K562 (cell line): ENCODE results near the gene MTFR2. TPM values are rescaled to one million over a fixed set of nuclear protein-coding genes. Genes with fewer than 3 reads are reported as not detected.

Experiments used
- BHLHE40 ChIP-seq: IDR thresholded peaks from 2 replicates; pipeline ENCODE4 v1.6.1; 2011; ENCODE audit warnings: low read length, improper control_type of control experiment
- CBFB ChIP-seq: sonication (generic); formaldehyde crosslinking; IDR thresholded peaks from 2 replicates; pipeline ENCODE4 v1.4.0; 2020; ENCODE audit warnings: mild to moderate bottlenecking, missing genetic modification reagents
- CBX3 ChIP-seq, 2 experiments: IDR thresholded peaks; 1 replicate in 1 of 2; 2 replicates in 1 of 2; pipeline ENCODE4 v1.6.1; 2012; ENCODE audit warnings: inconsistent platforms in 2 of 2, low read length in 2 of 2, borderline replicate concordance in 1 of 2, control low read depth in 1 of 2
- CEBPZ ChIP-seq: fragments of 150-350 bp; IDR thresholded peaks from 2 replicates; pipeline ENCODE4 v1.6.1; 2014; ENCODE audit warnings: low read depth, mild to moderate bottlenecking, low read length, borderline replicate concordance
- CHCHD3 ChIP-seq: fragments of 250-450 bp; sonication (Bioruptor Pico); IDR thresholded peaks from 2 replicates; pipeline ENCODE4 v2.1.2; 2022; ENCODE audit warnings: mild to moderate bottlenecking
- DIDO1 ChIP-seq: fragments of 450-650 bp; IDR thresholded peaks from 2 replicates; pipeline ENCODE4 v1.6.1; 2016; ENCODE audit warnings: low read depth, missing biosample characterization, missing genetic modification characterization
- EZH2 ChIP-seq: IDR thresholded peaks from 2 replicates; pipeline ENCODE4 v1.6.1; 2012; ENCODE audit warnings: low read depth, mild to moderate bottlenecking, inconsistent platforms, low read length, borderline replicate concordance
- FOSL1 ChIP-seq: fragments of 200-800 bp; sonication (Bioruptor generic); conservative IDR thresholded peaks from 2 replicates; pipeline ENCODE4 v1.6.1; 2016; ENCODE audit warnings: missing genetic modification characterization, missing compliant biosample characterization
- GATAD2A ChIP-seq: fragments of 450-650 bp; IDR thresholded peaks from 2 replicates; pipeline ENCODE4 v1.6.1; 2017
- MCM7 ChIP-seq, 2 experiments: fragments of 450-650 bp; IDR thresholded peaks; 2 replicates each; pipeline ENCODE4 v1.6.1; 2016 to 2018
- PATZ1 ChIP-seq: fragments of 250-450 bp; sonication (Bioruptor Pico); IDR thresholded peaks from 2 replicates; pipeline ENCODE4 v1.5.0; 2020; ENCODE audit warnings: mild to moderate bottlenecking, borderline replicate concordance
- PCBP1 ChIP-seq: fragments of 200-400 bp; formaldehyde crosslinking; IDR thresholded peaks from 2 replicates; pipeline ENCODE4 v1.6.1; 2018; ENCODE audit warnings: mild to moderate bottlenecking, low read depth, low read length; ENCODE audit not compliant: poor library complexity, severe bottlenecking
- PHTF2 ChIP-seq: fragments of 250-450 bp; sonication (Bioruptor Pico); IDR thresholded peaks from 2 replicates; pipeline ENCODE4 v1.5.0; 2021; ENCODE audit warnings: mild to moderate bottlenecking
- RBM25 ChIP-seq: fragments of 200-400 bp; formaldehyde crosslinking; IDR thresholded peaks from 2 replicates; pipeline ENCODE4 v1.6.1; 2018; ENCODE audit warnings: low read length, low read depth, moderate library complexity; ENCODE audit not compliant: severe bottlenecking
- SIN3A ChIP-seq, 2 experiments: fragments of 150-350 bp in 1 of 2; IDR thresholded peaks; 2 replicates each; pipeline ENCODE4 v1.6.1; 2011 to 2016; ENCODE audit warnings: borderline replicate concordance in 2 of 2, low read depth in 2 of 2, low read length in 2 of 2, mild to moderate bottlenecking in 2 of 2, moderate library complexity in 2 of 2; ENCODE audit not compliant: control insufficient read depth in 1 of 2
- STAT5A ChIP-seq: IDR thresholded peaks from 2 replicates; pipeline ENCODE4 v1.6.1; 2012; ENCODE audit warnings: low read length, inconsistent platforms, borderline replicate concordance
- TBL1XR1 ChIP-seq, 2 experiments: IDR thresholded peaks; 2 replicates each; pipeline ENCODE4 v1.6.1; 2012; ENCODE audit warnings: improper control_type of control experiment in 2 of 2, low read length in 2 of 2, mild to moderate bottlenecking in 1 of 2
- ZBTB1 ChIP-seq: sonication (generic); formaldehyde crosslinking; IDR thresholded peaks from 2 replicates; pipeline ENCODE4 v1.8.1; 2023; ENCODE audit warnings: missing genetic modification reagents, low read depth, mild to moderate bottlenecking, borderline replicate concordance
- ZC3H4 ChIP-seq: sonication (generic); formaldehyde crosslinking; IDR thresholded peaks from 2 replicates; pipeline ENCODE4 v1.9.0; 2021; ENCODE audit warnings: missing genetic modification reagents, borderline replicate concordance
- ZFP91 ChIP-seq: sonication (generic); formaldehyde crosslinking; IDR thresholded peaks from 2 replicates; pipeline ENCODE4 v1.8.0; 2022; ENCODE audit warnings: mild to moderate bottlenecking, missing genetic modification reagents
- polyA plus RNA-seq, 8 experiments: library from polyadenylated mRNA; depleted of rRNA in 4 of 8; stranded (reverse) in 5 of 8; unstranded in 3 of 8; fragments of >200 nt; fragmentation: Nextera tagmentation in 2 of 8; fragmentation: Illumina TruSeq in 1 of 8; extraction: Ambion mirVana in 2 of 8; extraction: Trizol in 1 of 8; gene quantifications; 2 replicates each; pipeline versions ENCODE4 v1.2.1 to v1.2.3, GENCODE V29; 2011 to 2014; ENCODE audit warnings: inconsistent platforms in 1 of 8, missing spikeins in 1 of 8
- total RNA-seq, 7 experiments: library from RNA; depleted of rRNA in 6 of 7; stranded (reverse); fragments of >200 nt in 6 of 7; fragmentation: Illumina TruSeq in 2 of 7; extraction: Trizol in 2 of 7; gene quantifications; 2 replicates each; pipeline versions ENCODE4 v1.2.1 to v1.2.3, GENCODE V29; 2011 to 2021; ENCODE audit warnings: low replicate concordance in 1 of 7

Gene MTFR2
- total and polyA plus RNA-seq, 9 of the 15 experiments (the other 6 are each of a cell fraction or from before 2014, with no cell fraction given) = 10.1 to 63.3 (median 45.9) TPM

- TF ChIP-seq GATAD2A = no peak
- 0 out of 2 replicates have a peak, but pooled peaks have one; percentile 75 for TF ChIP-seq PATZ1 (CRISPR knock-in tag)
- TF ChIP-seq STAT5A = peak; percentile 0; the same call in 1 of the 2 replicates
- peak; percentile 97 for TF ChIP-seq RBM25
- peak; percentile 99 to 100 for TF ChIP-seq SIN3A (IDR thresholded peaks at IDR 0.05; ENCODE audit: borderline replicate concordance in 2 of 2, control insufficient read depth in 1 of 2, low read depth in 2 of 2, low read length in 2 of 2)
- no peak for TF ChIP-seq PHTF2 (CRISPR knock-in tag)
- TF ChIP-seq BHLHE40 = peak; percentile 71
- TF ChIP-seq EZH2 = no peak
- TF ChIP-seq CBFB (CRISPR knock-in tag) = no peak
- peak in 1 of 2 experiments; percentile 73; a peak in 1 of 4 replicates for TF ChIP-seq TBL1XR1 (IDR thresholded peaks at IDR 0.05; ENCODE audit: low read length in 2 of 2)
- TF ChIP-seq DIDO1 (tag) = peak; percentile 95
- TF ChIP-seq ZFP91 (CRISPR knock-in tag) = no peak
- TF ChIP-seq ZC3H4 (CRISPR knock-in tag) = no peak
- 0 out of 2 replicates have a peak, but pooled peaks have one; percentile 37 for TF ChIP-seq CHCHD3 (CRISPR knock-in tag)
- TF ChIP-seq CEBPZ = peak; percentile 49; the same call in 1 of the 2 replicates
- TF ChIP-seq CBX3 (IDR thresholded peaks at IDR 0.05; ENCODE audit: borderline replicate concordance in 1 of 2, low read length in 2 of 2) = peak in 1 of 2 experiments; percentile 34; a peak in 1 of 3 replicates
- no peak; the same call in 1 of the 2 replicates for TF ChIP-seq ZBTB1 (CRISPR knock-in tag)
- TF ChIP-seq PCBP1 = no peak
- no peak for TF ChIP-seq FOSL1
- no peak for TF ChIP-seq MCM7 (IDR thresholded peaks at IDR 0.05)
Observed at GRCh38 chr6:136249811-136250685, at the start of gene MTFR2 (continued).
